Lung (tissue), 12 donors: ENCODE measurements around the gene FGF4. TPM values are rescaled to one million over a fixed set of nuclear protein-coding genes. Genes with fewer than 3 reads are reported as not detected.

Source experiments
- ATAC-seq: fragments of 200-7000 bp; cut with Tn5 transposase; one replicate; pipeline ENCODE4 v1.9.1; 2020; ENCODE audit warnings: moderate number of reproducible peaks; ENCODE audit not compliant: insufficient read depth, low FRiP score
- DNase-seq, 3 donors: peaks; one replicate each; pipeline ENCODE4 v3.0.0-alpha.2; 2013 to 2017
- H3K27ac ChIP-seq, 2 donors: one replicate each; pipeline ENCODE4 v1.5.1; 2013; ENCODE audit warnings: mild to moderate bottlenecking in 2 of 2, moderate library complexity in 2 of 2, control low read depth in 1 of 2, inconsistent platforms in 1 of 2, low read depth in 1 of 2, low read length in 1 of 2
- H3K27me3 ChIP-seq, 3 donors: one replicate each; pipeline ENCODE4 v1.5.1; 2013; ENCODE audit warnings: low read length in 2 of 3; ENCODE audit not compliant: control insufficient read depth in 3 of 3, insufficient read depth in 3 of 3
- H3K36me3 ChIP-seq, 4 donors: one replicate each; pipeline ENCODE4 v1.5.1; 2013; ENCODE audit warnings: low read length in 4 of 4, mild to moderate bottlenecking in 1 of 4, moderate library complexity in 1 of 4; ENCODE audit not compliant: control insufficient read depth in 4 of 4, insufficient read depth in 4 of 4
- H3K4me1 ChIP-seq, 5 donors: one replicate each; pipeline ENCODE4 v1.5.1; 2013; ENCODE audit warnings: low read length in 5 of 5, mild to moderate bottlenecking in 2 of 5, moderate library complexity in 1 of 5; ENCODE audit not compliant: control insufficient read depth in 5 of 5, insufficient read depth in 5 of 5
- H3K4me3 ChIP-seq: one replicate; pipeline ENCODE4 v1.5.1; 2013; ENCODE audit warnings: mild to moderate bottlenecking, control low read depth, moderate library complexity
- H3K9ac ChIP-seq, 2 donors: one replicate each; pipeline ENCODE4 v1.5.1; 2013; ENCODE audit warnings: low read length in 2 of 2, control low read depth in 1 of 2; ENCODE audit not compliant: insufficient read depth in 1 of 2
- H3K9me3 ChIP-seq, 4 donors: one replicate each; pipeline ENCODE4 v1.5.1; 2013; ENCODE audit warnings: low read length in 3 of 4, mild to moderate bottlenecking in 1 of 4, moderate library complexity in 1 of 4; ENCODE audit not compliant: control insufficient read depth in 4 of 4, insufficient read depth in 3 of 4
- WGBS, 2 donors: extraction: QIAGEN DNeasy Blood & Tissue Kit; methylation state at CpG; one replicate each; pipeline ENCODE4 v1.1.7; 2013; 5-methylcytosine and 5-hydroxymethylcytosine counted together
- polyA plus RNA-seq, 2 donors: library from polyadenylated mRNA; stranded (reverse); fragments of 200-250 nt; gene quantifications; one replicate each; pipeline ENCODE4 v1.2.1, GENCODE V29; 2013
- total RNA-seq, 2 donors: library from RNA; depleted of rRNA in 1 of 2; stranded (reverse); fragments of >200 nt in 1 of 2; gene quantifications; one replicate each; pipeline ENCODE4 v1.2.1, GENCODE V29; 2014 to 2021
- TF ChIP-seq, protein P1 (sequence below): IDR thresholded peaks from 2 replicates; pipeline ENCODE4 v1.5.1; 2012; ENCODE audit warnings: mild to moderate bottlenecking; ENCODE audit errors: control extremely low read depth, extremely low read depth
- donor health status: control.
- donor health status: control.
- donor health status: Bipolar disorder and iron deficiency.
- donor health status: healthy.
- donor health status: DM: yes; HTN: yes; CAD: no.

FGF4 gene
- total and polyA plus RNA-seq, 4 donors = not detected

DNA sequence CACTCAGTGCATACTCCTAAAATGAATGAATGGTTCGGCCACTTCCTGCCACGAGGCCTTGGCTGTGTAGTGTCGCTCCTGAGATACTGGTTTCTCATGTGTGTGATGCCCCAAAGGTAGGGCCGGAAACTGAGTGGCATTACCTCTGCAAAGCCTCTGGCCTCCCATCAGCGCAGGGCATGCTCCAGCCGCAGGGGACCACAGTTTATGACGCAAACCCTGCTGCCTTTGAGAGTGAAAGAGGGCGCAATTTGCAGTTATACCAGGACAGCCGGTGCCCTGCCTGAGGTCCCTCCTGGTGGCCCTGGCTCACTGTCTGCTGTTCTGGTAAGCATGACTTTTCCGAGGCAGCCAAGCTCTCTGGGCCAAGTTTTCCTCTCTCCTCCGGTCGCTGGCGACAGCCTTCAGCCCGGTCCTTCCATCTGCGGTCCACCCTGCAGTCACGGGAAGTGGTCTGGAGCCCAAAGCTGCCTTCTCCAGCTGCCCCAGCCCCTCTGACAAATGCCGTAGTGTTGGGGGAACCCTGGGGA is 46.4 kb upstream of the FGF4 start:
- TF ChIP-seq, protein P1, sequence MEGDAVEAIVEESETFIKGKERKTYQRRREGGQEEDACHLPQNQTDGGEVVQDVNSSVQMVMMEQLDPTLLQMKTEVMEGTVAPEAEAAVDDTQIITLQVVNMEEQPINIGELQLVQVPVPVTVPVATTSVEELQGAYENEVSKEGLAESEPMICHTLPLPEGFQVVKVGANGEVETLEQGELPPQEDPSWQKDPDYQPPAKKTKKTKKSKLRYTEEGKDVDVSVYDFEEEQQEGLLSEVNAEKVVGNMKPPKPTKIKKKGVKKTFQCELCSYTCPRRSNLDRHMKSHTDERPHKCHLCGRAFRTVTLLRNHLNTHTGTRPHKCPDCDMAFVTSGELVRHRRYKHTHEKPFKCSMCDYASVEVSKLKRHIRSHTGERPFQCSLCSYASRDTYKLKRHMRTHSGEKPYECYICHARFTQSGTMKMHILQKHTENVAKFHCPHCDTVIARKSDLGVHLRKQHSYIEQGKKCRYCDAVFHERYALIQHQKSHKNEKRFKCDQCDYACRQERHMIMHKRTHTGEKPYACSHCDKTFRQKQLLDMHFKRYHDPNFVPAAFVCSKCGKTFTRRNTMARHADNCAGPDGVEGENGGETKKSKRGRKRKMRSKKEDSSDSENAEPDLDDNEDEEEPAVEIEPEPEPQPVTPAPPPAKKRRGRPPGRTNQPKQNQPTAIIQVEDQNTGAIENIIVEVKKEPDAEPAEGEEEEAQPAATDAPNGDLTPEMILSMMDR = no peak
- WGBS, 2 donors = 70 to 76% methylated on average over 17 of the region's 17 CpGs
- no peak for DNase-seq
- peaks cover 19 to 56% (median 43%) of the 10 kb centered on the region in 3 donors for H3K27me3 ChIP-seq
- H3K36me3 ChIP-seq = no peaks in the 10 kb centered on the region
- H3K4me3 ChIP-seq = no peak overlapping the region
- no peak overlapping the region for H3K9ac ChIP-seq
- H3K27ac ChIP-seq = no peak overlapping the region
- peaks cover 0 to 4% (median 0%) of the 10 kb centered on the region in 4 donors for H3K9me3 ChIP-seq
- H3K4me1 ChIP-seq = no peaks in the 10 kb centered on the region
- no peak for ATAC-seq

DNA sequence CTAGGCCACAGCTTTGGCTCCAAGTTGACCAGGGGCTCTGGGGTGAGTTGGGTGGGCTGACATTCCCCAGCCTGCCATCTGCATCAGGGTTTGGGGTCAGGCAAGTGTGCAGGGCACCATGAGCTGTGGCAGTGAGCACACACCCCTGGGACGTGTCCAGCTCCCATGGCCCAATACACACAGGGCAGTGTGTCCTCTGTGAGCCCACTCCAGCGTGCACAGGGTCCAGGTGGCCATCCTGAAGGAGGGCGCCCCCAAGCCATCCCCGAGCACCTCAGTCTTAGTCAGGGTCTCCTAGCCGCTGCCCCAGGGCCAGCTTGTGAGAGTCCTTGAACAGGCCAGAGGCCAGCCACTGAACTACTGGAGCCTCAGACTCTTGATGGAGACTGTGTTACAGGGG is 45.3 kb upstream of the FGF4 start:
- Histone ChIP-seq H3K4me1 (no peaks in the 10 kb centered on the region), H3K9ac (no peak overlapping the region), H3K36me3 (no peaks in the 10 kb centered on the region), H3K27ac (no peak overlapping the region), H3K27me3 (peaks cover 24 to 63% (median 53%) of the 10 kb centered on the region in 3 donors), H3K4me3 (no peak overlapping the region), H3K9me3 (peaks cover 0 to 4% (median 0%) of the 10 kb centered on the region in 4 donors)
- WGBS, 2 donors = 71 to 82% methylated on average over 5 of the region's 5 CpGs
- no peak for DNase-seq
- TF ChIP-seq, protein P1 = no peak
- no peak for ATAC-seq

DNA sequence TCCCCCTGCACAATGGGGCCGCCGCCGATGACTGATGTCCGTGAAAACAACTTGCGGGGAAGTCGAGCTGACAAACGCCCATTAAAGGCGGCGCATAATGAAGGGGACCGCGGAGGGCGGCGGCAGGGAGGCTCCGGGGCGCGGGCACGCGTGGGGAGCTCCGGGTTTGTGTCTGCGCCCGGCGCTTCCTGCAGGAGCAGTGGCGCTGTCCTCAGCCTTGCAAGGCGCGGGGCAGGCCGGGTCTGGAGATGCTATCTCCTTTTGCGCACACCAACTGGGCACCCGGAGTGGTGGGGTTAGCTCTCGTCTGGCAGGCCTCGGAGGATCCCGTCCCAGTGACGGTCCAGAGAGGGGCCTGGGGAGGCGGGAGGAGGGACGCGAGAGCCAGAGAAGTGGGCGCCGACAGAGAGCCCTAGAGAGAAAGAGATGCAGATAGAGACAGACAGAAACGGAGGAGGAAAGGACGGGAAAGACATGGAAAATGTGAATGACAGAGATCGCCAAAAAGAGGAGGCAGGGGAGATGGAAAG is 44.5 kb upstream of the FGF4 start:
- 3 to 4% methylated on average over 39 to 40 of the region's 40 CpGs for WGBS, 2 donors
- DNase-seq (no peak), ATAC-seq (no peak)
- no peak overlapping the region for H3K27ac ChIP-seq
- no peak overlapping the region for H3K9ac ChIP-seq
- TF ChIP-seq, protein P1 = no peak
- H3K4me1 ChIP-seq = no peaks in the 10 kb centered on the region
- H3K27me3 ChIP-seq = peaks cover 26 to 70% (median 49%) of the 10 kb centered on the region in 3 donors
- H3K9me3 ChIP-seq = peaks cover 0 to 2% (median 0%) of the 10 kb centered on the region in 4 donors
- H3K36me3 ChIP-seq = no peaks in the 10 kb centered on the region
- no peak overlapping the region for H3K4me3 ChIP-seq
